Chondrocyte (in vitro differentiated cells): ENCODE results near the gene STOML1. TPM values are rescaled to one million over a fixed set of nuclear protein-coding genes. Genes with fewer than 3 reads are reported as not detected.

Experiments
- DNase-seq: peaks from one replicate; pipeline ENCODE4 v3.0.0; 2021; ENCODE audit warnings: mixed read lengths, low spot score
- H3K27ac Mint-ChIP-seq: one replicate; pipeline ENCODE4 v1.8.0; 2021; ENCODE audit warnings: mild to moderate bottlenecking, moderate library complexity, mixed read lengths; ENCODE audit not compliant: unreplicated experiment
- H3K27me3 Mint-ChIP-seq: 2 replicates; pipeline ENCODE4 v1.8.0; 2021; ENCODE audit warnings: low read depth, mixed read lengths
- H3K36me3 Mint-ChIP-seq: 2 replicates; pipeline ENCODE4 v1.8.0; 2021; ENCODE audit warnings: low read depth, mixed read lengths
- H3K4me1 Mint-ChIP-seq: 2 replicates; pipeline ENCODE4 v1.8.0; 2021; ENCODE audit warnings: low read depth, mild to moderate bottlenecking, mixed read lengths
- H3K4me3 Mint-ChIP-seq: one replicate; pipeline ENCODE4 v1.8.0; 2021; ENCODE audit warnings: mild to moderate bottlenecking, moderate library complexity, mixed read lengths; ENCODE audit not compliant: unreplicated experiment
- H3K9me3 Mint-ChIP-seq: 2 replicates; pipeline ENCODE4 v1.8.0; 2021; ENCODE audit warnings: low read depth, mixed read lengths
- CTCF ChIP-seq: fragments of 200-600 bp; sonication (generic); IDR thresholded peaks from 2 replicates; pipeline ENCODE4 v1.5.0; 2021; ENCODE audit warnings: antibody characterized with exemption, mild to moderate bottlenecking, moderate library complexity
- total RNA-seq: library from RNA; stranded (reverse); gene quantifications from 3 replicates; pipeline ENCODE4 v1.2.1, GENCODE V29; 2021

The STOML1 gene
- total RNA-seq, 1 donor from 2014 or later, result 18.9 TPM

DNA sequence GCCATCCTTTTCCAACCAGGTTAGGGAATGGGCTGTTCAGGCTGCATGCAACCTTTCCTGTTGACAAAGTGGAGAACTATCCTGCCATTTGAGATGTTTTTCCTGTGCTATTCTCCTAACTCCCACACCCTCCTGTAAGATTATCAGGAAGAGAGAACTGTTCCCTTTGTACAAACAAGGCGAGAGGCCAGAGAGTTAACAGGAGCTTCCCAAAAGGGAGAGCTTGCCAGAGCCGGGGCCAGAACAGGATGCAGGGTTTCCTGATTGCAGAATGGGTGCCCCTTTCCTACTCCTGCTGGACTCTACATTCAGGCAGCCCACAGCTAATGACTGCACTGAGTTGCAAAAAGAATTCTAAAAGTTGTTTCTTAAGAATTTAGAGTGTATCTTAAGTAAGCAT, 19.5 kb upstream of the STOML1 start:
- no peaks in the 10 kb centered on the region for H3K27me3 Mint-ChIP-seq
- H3K27ac Mint-ChIP-seq, result peak overlapping the region; percentile 23
- no peak for DNase-seq
- H3K4me1 Mint-ChIP-seq, result peaks cover 25% of the 10 kb centered on the region
- no peak overlapping the region for H3K4me3 Mint-ChIP-seq
- no peak for TF ChIP-seq CTCF
- H3K36me3 Mint-ChIP-seq, result peaks cover 12% of the 10 kb centered on the region
- H3K9me3 Mint-ChIP-seq, result peaks cover 2% of the 10 kb centered on the region

- Mint-ChIP-seq H3K4me3 (no peak overlapping the region), H3K36me3 (peaks cover 14% of the 10 kb centered on the region), H3K9me3 (peaks cover 2% of the 10 kb centered on the region), H3K27ac (peak overlapping the region; percentile 23), H3K27me3 (no peaks in the 10 kb centered on the region), H3K4me1 (peaks cover 29% of the 10 kb centered on the region)
- DNase-seq, result no peak
- no peak for TF ChIP-seq CTCF
These were observed 18.9 kb upstream of the STOML1 start for GRCh38 chr15:74010929-74011540.

DNA sequence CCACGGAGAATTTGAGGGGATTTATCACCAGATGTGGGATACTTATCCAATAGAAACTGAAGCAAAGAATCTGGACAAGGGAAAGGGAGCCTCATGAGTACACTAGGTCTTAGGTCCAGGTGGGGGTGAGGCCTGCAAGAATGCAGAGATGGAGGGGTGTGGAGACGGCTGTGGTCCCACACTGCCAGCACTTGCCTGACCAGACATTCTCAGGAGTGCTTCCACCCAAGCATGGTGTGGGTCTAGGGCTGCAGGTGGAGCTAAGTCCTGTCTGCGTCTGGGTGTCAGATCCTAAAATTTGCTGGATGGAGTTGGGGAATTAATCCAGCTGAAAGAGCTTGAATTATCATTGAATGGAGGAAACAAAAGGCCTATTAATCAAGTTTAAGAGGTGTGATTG, 16.8 kb upstream of the STOML1 start:
- H3K9me3 Mint-ChIP-seq, result peaks cover 2% of the 10 kb centered on the region
- H3K27me3 Mint-ChIP-seq, result no peaks in the 10 kb centered on the region
- H3K36me3 Mint-ChIP-seq, result peaks cover 15% of the 10 kb centered on the region
- TF ChIP-seq CTCF, result no peak
- peaks cover 37% of the 10 kb centered on the region for H3K4me1 Mint-ChIP-seq
- H3K4me3 Mint-ChIP-seq, result no peak overlapping the region
- no peak overlapping the region for H3K27ac Mint-ChIP-seq
- DNase-seq, result no peak

- no peak overlapping the region for H3K4me3 Mint-ChIP-seq
- peaks cover 37% of the 10 kb centered on the region for H3K4me1 Mint-ChIP-seq
These were observed 15.8 kb upstream of the STOML1 start for GRCh38 chr15:74007820-74008371.

More at GRCh38 chr15:74007820-74008371, 15.8 kb upstream of the STOML1 start:
- no peak for DNase-seq
- H3K36me3 Mint-ChIP-seq, result peaks cover 20% of the 10 kb centered on the region
- peaks cover 7% of the 10 kb centered on the region for H3K9me3 Mint-ChIP-seq
- TF ChIP-seq CTCF, result no peak
- no peak overlapping the region for H3K27ac Mint-ChIP-seq
- no peaks in the 10 kb centered on the region for H3K27me3 Mint-ChIP-seq
